SKM-1 (cell line): ENCODE measurements around the gene KCND3.

Source experiments
- DNase-seq: peaks from one replicate; lab custom pipeline; 2025; ENCODE audit not compliant: unreplicated experiment; lab: John Stamatoyannopoulos, UW

KCND3 gene

GRCh38 chr1:111851552-111851951, 137.9 kb downstream of the KCND3 start:
- DNase-seq: no peak

GRCh38 chr1:111850109-111850508, 139.4 kb downstream of the KCND3 start:
- DNase-seq: no peak

GRCh38 chr1:111848852-111849545, 140.5 kb downstream of the KCND3 start:
- DNase-seq: no peak

GRCh38 chr1:111847466-111847865, 142.0 kb downstream of the KCND3 start:
- DNase-seq: no peak

GRCh38 chr1:111846842-111847241, 142.6 kb downstream of the KCND3 start:
- no peak for DNase-seq

- DNase-seq: no peak
These were observed 146.3 kb downstream of the KCND3 start for GRCh38 chr1:111843177-111843576.

- DNase-seq: no peak
These were observed 147.1 kb downstream of the KCND3 start for GRCh38 chr1:111842411-111842810.

- no peak for DNase-seq
These were observed 147.7 kb downstream of the KCND3 start for GRCh38 chr1:111841746-111842145.

GRCh38 chr1:111841189-111841588, 148.3 kb downstream of the KCND3 start:
- no peak for DNase-seq

- no peak for DNase-seq
These were observed 152.1 kb downstream of the KCND3 start for GRCh38 chr1:111837393-111837792.

- no peak for DNase-seq
These were observed 153.4 kb downstream of the KCND3 start for GRCh38 chr1:111836111-111836510.

- no peak for DNase-seq
These were observed 154.0 kb downstream of the KCND3 start for GRCh38 chr1:111835514-111835913.

GRCh38 chr1:111834956-111835355, 154.5 kb downstream of the KCND3 start:
- DNase-seq: no peak

- DNase-seq: no peak
These were observed 156.1 kb downstream of the KCND3 start for GRCh38 chr1:111833334-111833733.

GRCh38 chr1:111832521-111833155, 156.8 kb downstream of the KCND3 start:
- DNase-seq: no peak

GRCh38 chr1:111831153-111831552, 158.3 kb downstream of the KCND3 start:
- DNase-seq: no peak

- no peak for DNase-seq
These were observed 161.5 kb downstream of the KCND3 start for GRCh38 chr1:111827946-111828345.

GRCh38 chr1:111826278-111826677, 163.2 kb downstream of the KCND3 start:
- no peak for DNase-seq

- DNase-seq: no peak
These were observed 164.3 kb downstream of the KCND3 start for GRCh38 chr1:111825217-111825616.

GRCh38 chr1:111822138-111822537, 167.3 kb downstream of the KCND3 start:
- no peak for DNase-seq

- DNase-seq: no peak
These were observed 168.2 kb downstream of the KCND3 start for GRCh38 chr1:111821121-111821745.

GRCh38 chr1:111819566-111820263, 169.8 kb downstream of the KCND3 start:
- no peak for DNase-seq
